PC-3 (cell line): ENCODE data around the gene FSCN2. TPM values are rescaled to one million over a fixed set of nuclear protein-coding genes. Genes with fewer than 3 reads are reported as not detected.

Source experiments
- ATAC-seq: fragments of 200-7000 bp; cut with Tn5 transposase; 2 replicates; pipeline ENCODE4 v1.9.1; 2020; ENCODE audit warnings: mild to moderate bottlenecking, moderate library complexity
- BruUV-seq: library from RNA; stranded (reverse); fragments of 400-500 nt; replicated peaks from 2 replicates; lab custom pipeline; 2021; lab: Mats Ljungman, UMichigan
- CTCF ChIA-PET: fragments of 300-600 bp; sonication (Branson Sonifier 250); formaldehyde crosslinking; loops from one replicate; lab custom pipeline; 2022; ENCODE audit warnings: antibody characterized with exemption; lab: Charles Lee
- POLR2A ChIA-PET: fragments of 300-600 bp; sonication (Branson Sonifier 250); formaldehyde crosslinking; loops from one replicate; lab custom pipeline; 2022; ENCODE audit warnings: antibody characterized with exemption; ENCODE audit not compliant: unreplicated experiment; lab: Charles Lee
- DNase-seq: peaks from one replicate; pipeline ENCODE4 v3.0.0-alpha.2; 2015
- H2AFZ ChIP-seq: fragments of 300-600 bp; sonication (generic); 2 replicates; pipeline ENCODE4 v1.6.0; 2016; ENCODE audit warnings: antibody characterized with exemption, low read length
- H3F3A ChIP-seq: fragments of 300-600 bp; sonication (generic); one replicate; pipeline ENCODE4 v1.6.0; 2017; ENCODE audit warnings: antibody characterized with exemption, low read length, control low read depth, mild to moderate bottlenecking; ENCODE audit not compliant: unreplicated experiment
- H3K27ac ChIP-seq: fragments of 300-600 bp; sonication (generic); 2 replicates; pipeline ENCODE4 v1.5.1; 2016; ENCODE audit warnings: mild to moderate bottlenecking, low read length
- H3K27me3 ChIP-seq: fragments of 300-600 bp; sonication (generic); 2 replicates; pipeline ENCODE4 v1.6.1; 2016; ENCODE audit warnings: low read length, mixed read lengths
- H3K36me3 ChIP-seq: fragments of 300-600 bp; sonication (generic); 2 replicates; pipeline ENCODE4 v1.6.1; 2016; ENCODE audit warnings: low read depth, mixed run types, low read length, mixed read lengths
- H3K4me1 ChIP-seq: fragments of 300-600 bp; sonication (generic); 2 replicates; pipeline ENCODE4 v1.5.1; 2016; ENCODE audit warnings: low read length; ENCODE audit not compliant: insufficient read depth
- H3K4me2 ChIP-seq: fragments of 300-600 bp; sonication (generic); 2 replicates; pipeline ENCODE4 v1.6.0; 2016; ENCODE audit warnings: low read length
- H3K4me3 ChIP-seq: fragments of 300-600 bp; sonication (generic); 2 replicates; pipeline ENCODE4 v1.5.1; 2016; ENCODE audit warnings: mild to moderate bottlenecking, low read length, mixed read lengths
- H3K79me2 ChIP-seq: fragments of 300-600 bp; sonication (generic); 2 replicates; pipeline ENCODE4 v1.6.1; 2017; ENCODE audit warnings: low read length, mixed read lengths
- H3K9ac ChIP-seq: fragments of 300-600 bp; sonication (generic); 2 replicates; pipeline ENCODE4 v1.6.0; 2016; ENCODE audit warnings: mild to moderate bottlenecking, low read length
- H3K9me2 ChIP-seq: fragments of 300-600 bp; sonication (generic); replicated peaks from 2 replicates; pipeline ENCODE4 v1.6.1; 2016; ENCODE audit warnings: mixed run types, low read length, mixed read lengths
- H3K9me3 ChIP-seq: fragments of 300-600 bp; sonication (generic); 2 replicates; pipeline ENCODE4 v1.6.1; 2016; ENCODE audit warnings: low read length, mixed read lengths
- H4K20me1 ChIP-seq: fragments of 300-600 bp; sonication (generic); 2 replicates; pipeline ENCODE4 v1.6.1; 2016; ENCODE audit warnings: low read length, mixed read lengths
- EZH2 ChIP-seq: fragments of 300-600 bp; sonication (generic); IDR thresholded peaks from one replicate; pipeline ENCODE4 v1.6.1; 2017; ENCODE audit warnings: antibody characterized with exemption, mild to moderate bottlenecking, low read length; ENCODE audit not compliant: unreplicated experiment
- EZH2phosphoT487 ChIP-seq: fragments of 300-600 bp; sonication (generic); IDR thresholded peaks from 2 replicates; pipeline ENCODE4 v1.6.1; 2018; ENCODE audit warnings: mild to moderate bottlenecking, antibody characterized with exemption, low read length, borderline replicate concordance
- intact Hi-C: fragments of 100-400 bp; cut with micrococcal nuclease; formaldehyde crosslinking; loops from 2 replicates; pipeline ENCODE4 v1.9.0; 2023
- total RNA-seq: library from RNA; depleted of rRNA; stranded (reverse); fragments of >200 nt; gene quantifications from 2 replicates; pipeline ENCODE4 v1.2.3, GENCODE V29; 2014
- TF ChIP-seq, protein P1 (sequence below): fragments of 300-600 bp; sonication (generic); conservative IDR thresholded peaks from 2 replicates; pipeline ENCODE4 v1.5.1; 2017; ENCODE audit warnings: antibody characterized with exemption, low read depth, mild to moderate bottlenecking, low read length

FSCN2 gene
- total RNA-seq, 1 experiment from 2014 or later: 0.87 TPM

DNA sequence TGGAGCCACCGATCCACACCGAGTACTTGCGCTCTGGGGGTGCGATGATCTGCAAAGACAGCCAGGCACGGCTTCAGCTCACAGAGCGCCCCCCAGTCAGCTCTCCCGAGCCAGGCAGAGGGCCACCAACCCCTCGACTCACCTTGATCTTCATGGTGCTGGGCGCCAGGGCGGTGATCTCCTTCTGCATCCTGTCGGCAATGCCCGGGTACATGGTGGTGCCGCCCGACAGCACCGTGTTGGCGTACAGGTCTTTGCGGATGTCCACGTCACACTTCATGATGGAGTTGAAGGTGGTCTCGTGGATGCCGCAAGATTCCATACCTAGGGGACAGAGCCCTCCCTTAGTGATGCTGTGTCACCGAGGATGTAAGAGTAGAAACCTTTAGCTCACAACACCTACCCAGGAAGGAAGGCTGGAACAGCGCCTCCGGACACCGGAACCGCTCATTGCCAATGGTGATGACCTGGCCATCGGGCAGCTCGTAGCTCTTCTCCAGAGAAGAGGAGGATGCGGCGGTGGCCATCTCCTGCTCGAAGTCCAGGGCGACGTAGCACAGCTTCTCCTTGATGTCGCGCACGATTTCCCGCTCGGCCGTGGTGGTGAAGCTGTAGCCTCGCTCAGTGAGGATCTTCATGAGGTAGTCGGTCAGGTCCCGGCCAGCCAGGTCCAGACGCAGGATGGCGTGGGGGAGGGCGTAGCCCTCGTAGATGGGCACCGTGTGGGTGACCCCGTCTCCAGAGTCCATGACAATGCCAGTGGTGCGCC lies 17.2 kb upstream of the FSCN2 start:
- no peaks in the 10 kb centered on the region for H3K27me3 ChIP-seq
- peak; percentile 20 for DNase-seq
- no peak for ATAC-seq
- H3K79me2 ChIP-seq: peaks cover 62% of the 10 kb centered on the region
- H3K9me3 ChIP-seq: no peaks in the 10 kb centered on the region
- no peak overlapping the region for H3K27ac ChIP-seq
- H3F3A ChIP-seq: peaks cover 22% of the 10 kb centered on the region
- peaks cover 29% of the 10 kb centered on the region for H3K36me3 ChIP-seq
- H4K20me1 ChIP-seq: peaks cover 39% of the 10 kb centered on the region
- ChIA-PET POLR2A (interaction anchor here (0.5 to 0.6 kb wide), 2 partner anchors 217 to 352 kb away, joined by 3 to 11 read pairs; no protein-coding TSS in a partner anchor), CTCF (no interaction called here)
- no peaks in the 10 kb centered on the region for H3K9me2 ChIP-seq
- no peak for TF ChIP-seq EZH2
- no peak for TF ChIP-seq EZH2phosphoT487
- TF ChIP-seq, protein P1, sequence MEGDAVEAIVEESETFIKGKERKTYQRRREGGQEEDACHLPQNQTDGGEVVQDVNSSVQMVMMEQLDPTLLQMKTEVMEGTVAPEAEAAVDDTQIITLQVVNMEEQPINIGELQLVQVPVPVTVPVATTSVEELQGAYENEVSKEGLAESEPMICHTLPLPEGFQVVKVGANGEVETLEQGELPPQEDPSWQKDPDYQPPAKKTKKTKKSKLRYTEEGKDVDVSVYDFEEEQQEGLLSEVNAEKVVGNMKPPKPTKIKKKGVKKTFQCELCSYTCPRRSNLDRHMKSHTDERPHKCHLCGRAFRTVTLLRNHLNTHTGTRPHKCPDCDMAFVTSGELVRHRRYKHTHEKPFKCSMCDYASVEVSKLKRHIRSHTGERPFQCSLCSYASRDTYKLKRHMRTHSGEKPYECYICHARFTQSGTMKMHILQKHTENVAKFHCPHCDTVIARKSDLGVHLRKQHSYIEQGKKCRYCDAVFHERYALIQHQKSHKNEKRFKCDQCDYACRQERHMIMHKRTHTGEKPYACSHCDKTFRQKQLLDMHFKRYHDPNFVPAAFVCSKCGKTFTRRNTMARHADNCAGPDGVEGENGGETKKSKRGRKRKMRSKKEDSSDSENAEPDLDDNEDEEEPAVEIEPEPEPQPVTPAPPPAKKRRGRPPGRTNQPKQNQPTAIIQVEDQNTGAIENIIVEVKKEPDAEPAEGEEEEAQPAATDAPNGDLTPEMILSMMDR: no peak
- H3K4me2 ChIP-seq: peak overlapping the region; percentile 88
- H3K4me3 ChIP-seq: peak overlapping the region; percentile 99
- peak overlapping the region; percentile 91 for H3K9ac ChIP-seq
- H3K4me1 ChIP-seq: peaks cover 26% of the 10 kb centered on the region
- intact Hi-C loops: loop anchor here (10.0 kb wide), 1 partner anchor 116 kb away; the partner anchor contains the start of gene BAHCC1
- no peak overlapping the region for H2AFZ ChIP-seq
- no TSS peak for BruUV-seq

DNA sequence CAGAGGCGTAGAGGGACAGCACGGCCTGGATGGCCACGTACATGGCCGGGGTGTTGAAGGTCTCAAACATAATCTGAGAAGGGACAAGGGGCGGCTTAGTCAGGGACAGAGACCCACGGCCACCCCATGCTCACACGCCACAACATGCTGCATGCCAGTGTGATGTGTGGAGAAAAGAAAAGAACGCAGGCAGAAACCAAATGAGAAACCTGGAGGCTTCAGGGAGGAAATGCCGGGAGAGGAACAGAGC lies 16.7 kb upstream of the FSCN2 start:
- Histone ChIP-seq H3K79me2 (peaks cover 67% of the 10 kb centered on the region), H3K27ac (no peak overlapping the region), H2AFZ (no peak overlapping the region), H3K4me1 (peaks cover 31% of the 10 kb centered on the region), H3K27me3 (no peaks in the 10 kb centered on the region), H3K9me3 (no peaks in the 10 kb centered on the region), H3K9ac (peak overlapping the region; percentile 91), H3F3A (peaks cover 22% of the 10 kb centered on the region), H3K4me3 (peak overlapping the region; percentile 99), H3K4me2 (peak overlapping the region; percentile 88), H3K36me3 (peaks cover 29% of the 10 kb centered on the region), H4K20me1 (peaks cover 39% of the 10 kb centered on the region), H3K9me2 (no peaks in the 10 kb centered on the region)
- intact Hi-C loops: loop anchor here (10.0 kb wide), 1 partner anchor 117 kb away; the partner anchor contains the start of gene BAHCC1
- no peak for ATAC-seq
- TF ChIP-seq, protein P1: no peak
- TF ChIP-seq EZH2phosphoT487: no peak
- no peak for TF ChIP-seq EZH2
- POLR2A ChIA-PET: interaction anchor here (0.5 to 0.6 kb wide), 2 partner anchors 218 to 352 kb away, joined by 3 to 11 read pairs; no protein-coding TSS in a partner anchor
- CTCF ChIA-PET: no interaction called here
- DNase-seq: no peak
- BruUV-seq: no TSS peak
